Astrocyte of the cerebellum (primary cell): ENCODE data around the gene CCM2.

Source experiments
- DNase-seq: peaks from one replicate; pipeline ENCODE4 v3.0.0-alpha.2; 2011; ENCODE audit warnings: low read depth
- H3K4me3 ChIP-seq: 2 replicates; pipeline ENCODE4 v1.5.1; 2011; ENCODE audit warnings: mild to moderate bottlenecking, low read depth, low read length, moderate library complexity
- CTCF ChIP-seq: IDR thresholded peaks from 2 replicates; pipeline ENCODE4 v1.5.1; 2012; ENCODE audit warnings: low read length, low read depth, moderate library complexity, mild to moderate bottlenecking; ENCODE audit errors: missing control alignments
- in situ Hi-C: cut with HindIII; loops from 2 replicates; pipeline ENCODE4 v1.10.0; 2017; ENCODE audit warnings: low sequenced_read_pairs

Gene CCM2

GRCh38 chr7:44964831-44965440, 35.1 kb upstream of the CCM2 start:
- no peak for DNase-seq
- in situ Hi-C loops: no loop called here
- H3K4me3 ChIP-seq: no peak overlapping the region
- TF ChIP-seq CTCF: no peak

GRCh38 chr7:44965441-44965903, 34.5 kb upstream of the CCM2 start:
- DNase-seq: no peak
- in situ Hi-C loops: no loop called here
- H3K4me3 ChIP-seq: no peak overlapping the region
- TF ChIP-seq CTCF: no peak

GRCh38 chr7:44965937-44966730, 33.9 kb upstream of the CCM2 start:
- in situ Hi-C loops: no loop called here
- no peak for TF ChIP-seq CTCF
- no peak for DNase-seq
- no peak overlapping the region for H3K4me3 ChIP-seq

- no peak for TF ChIP-seq CTCF
- no peak overlapping the region for H3K4me3 ChIP-seq
- in situ Hi-C loops: no loop called here
- no peak for DNase-seq
Measured at GRCh38 chr7:44966731-44967538, 33.1 kb upstream of the CCM2 start.

- TF ChIP-seq CTCF: no peak
- in situ Hi-C loops: no loop called here
- DNase-seq: no peak
- H3K4me3 ChIP-seq: no peak overlapping the region
Measured at GRCh38 chr7:44967571-44968446, 32.2 kb upstream of the CCM2 start.

GRCh38 chr7:44969049-44969700, 30.8 kb upstream of the CCM2 start:
- TF ChIP-seq CTCF: no peak
- H3K4me3 ChIP-seq: no peak overlapping the region
- no peak for DNase-seq
- in situ Hi-C loops: no loop called here
